Measurements from ENCODE around the gene CCT7. TPM values are rescaled to one million over a fixed set of nuclear protein-coding genes. Genes with fewer than 3 reads are reported as not detected.

CCT7 gene
- total and polyA plus RNA-seq, 2 donors (not counting 3 experiments of a cell fraction or from before 2014, with no cell fraction given): 343 to 362 TPM

GRCh38 chr2:73264783-73265182 lies 30.7 kb downstream of the CCT7 start:
- no peak for TF ChIP-seq CTCF (IDR thresholded peaks at IDR 0.05; ENCODE audit: extremely low read depth in 1 of 2, insufficient read depth in 1 of 2, low read depth in 1 of 2, low read length in 2 of 2)
- TF ChIP-seq GATA2 (IDR thresholded peaks at IDR 0.05; ENCODE audit: insufficient read depth, insufficient read length, low read depth, low read length): no peak
- TF ChIP-seq MAX (IDR thresholded peaks at IDR 0.05; ENCODE audit: insufficient read depth, insufficient read length): no peak
- no peak for TF ChIP-seq POLR2A (IDR thresholded peaks at IDR 0.05; ENCODE audit: low read depth, low read length)
- no peak for TF ChIP-seq POLR2AphosphoS5 (IDR thresholded peaks at IDR 0.05; ENCODE audit: insufficient read depth, low read depth, low read length)
- TF ChIP-seq EZH2 (IDR thresholded peaks at IDR 0.05; ENCODE audit: borderline replicate concordance, low read depth, low read length, severe bottlenecking): no peak
- TF ChIP-seq MYC (IDR thresholded peaks at IDR 0.05; ENCODE audit: low read depth, low read length): no peak
- TF ChIP-seq JUN (IDR thresholded peaks at IDR 0.05; ENCODE audit: borderline replicate concordance, insufficient read depth, insufficient read length, low read depth): no peak
- no peak for TF ChIP-seq FOS (IDR thresholded peaks at IDR 0.05; ENCODE audit: borderline replicate concordance, insufficient read depth, low read length)

More at GRCh38 chr2:73264783-73265182, 30.7 kb downstream of the CCT7 start:
- H3K4me1 ChIP-seq (ENCODE audit: control insufficient read depth, extremely low read depth, insufficient read depth, low read length): no peaks in the 10 kb centered on the region
- H3K79me2 ChIP-seq (ENCODE audit: control insufficient read depth, insufficient read depth, low read length): no peaks in the 10 kb centered on the region
- dilution Hi-C loops (cut with MboI; ENCODE audit: extremely low pct_ligation_motif_present, low sequenced_read_pairs) (no loop called here), intact Hi-C loops (cut with micrococcal nuclease) (loop anchor here (5.0 kb wide), 1 partner anchor 102 kb away; no protein-coding TSS in a partner anchor)
- no peak overlapping the region for H3K4me2 ChIP-seq (ENCODE audit: insufficient read depth, low read length)
- H3K27ac ChIP-seq (ENCODE audit: insufficient read depth, low read depth, low read length): no peak overlapping the region
- H2AFZ ChIP-seq (ENCODE audit: low read depth, low read length): no peak overlapping the region
- BruUV-seq (replicated peaks): no TSS peak
- H3K9ac ChIP-seq (replicated peaks; ENCODE audit: extremely low read depth, insufficient read depth, low read length): no peak overlapping the region
- H4K20me1 ChIP-seq (replicated peaks; ENCODE audit: control insufficient read depth, extremely low read depth, insufficient read depth, low read length): no peaks in the 10 kb centered on the region
- DNase-seq (ENCODE audit: low read depth, low spot score): no peak
- ChIA-PET CTCF (no interaction called here), POLR2A (no interaction called here)
- H3K4me3 ChIP-seq (replicated peaks in 1 of 3; ENCODE audit: insufficient read depth in 1 of 3, low read depth in 1 of 3, low read length in 3 of 3): no peak overlapping the region
- no peaks in the 10 kb centered on the region for H3K9me3 ChIP-seq (replicated peaks; ENCODE audit: control insufficient read depth, insufficient read depth, low read length)
- H3K36me3 ChIP-seq (ENCODE audit: control insufficient read depth in 2 of 2, extremely low read depth in 1 of 2, insufficient read depth in 2 of 2, low read length in 2 of 2): no peaks in the 10 kb centered on the region
- no peaks in the 10 kb centered on the region for H3K9me1 ChIP-seq (replicated peaks; ENCODE audit: control insufficient read depth, extremely low read depth, insufficient read depth, low read length)
- peaks cover 23 to 28% of the 10 kb centered on the region in 2 experiments for H3K27me3 ChIP-seq (ENCODE audit: control insufficient read depth in 2 of 2, insufficient read depth in 2 of 2, low read length in 2 of 2)
- no peak for FAIRE-seq

Measured in endothelial cell of umbilical vein (primary cell).